Ishikawa (cell line): ENCODE results near the gene OR6A2.

Experiments
- CEBPB ChIP-seq: IDR thresholded peaks from 2 replicates; pipeline ENCODE4 v1.6.1; 2012
- CREB1 ChIP-seq: IDR thresholded peaks from 2 replicates; pipeline ENCODE4 v1.6.1; 2012; ENCODE audit warnings: low read depth
- EGR1 ChIP-seq: IDR thresholded peaks from 2 replicates; pipeline ENCODE4 v1.6.1; 2012
- EP300 ChIP-seq: IDR thresholded peaks from 2 replicates; pipeline ENCODE4 v1.6.1; 2012; ENCODE audit warnings: borderline replicate concordance
- FOXM1 ChIP-seq: IDR thresholded peaks from 2 replicates; pipeline ENCODE4 v1.6.1; 2012; ENCODE audit warnings: low read depth, borderline replicate concordance
- MAX ChIP-seq: IDR thresholded peaks from 2 replicates; pipeline ENCODE4 v1.6.1; 2012
- NFIC ChIP-seq: IDR thresholded peaks from 2 replicates; pipeline ENCODE4 v1.6.1; 2012
- RAD21 ChIP-seq: IDR thresholded peaks from 2 replicates; pipeline ENCODE4 v1.6.1; 2012; ENCODE audit warnings: low read depth
- REST ChIP-seq: IDR thresholded peaks from 2 replicates; pipeline ENCODE4 v1.6.1; 2012; ENCODE audit warnings: low read depth, mild to moderate bottlenecking
- TAF1 ChIP-seq: IDR thresholded peaks from 2 replicates; pipeline ENCODE4 v1.6.1; 2012; ENCODE audit warnings: low read depth, mild to moderate bottlenecking
- TCF12 ChIP-seq: IDR thresholded peaks from 2 replicates; pipeline ENCODE4 v1.6.1; 2012; ENCODE audit warnings: low read depth
- TEAD4 ChIP-seq: IDR thresholded peaks from 2 replicates; pipeline ENCODE4 v1.6.1; 2012
- USF1 ChIP-seq: IDR thresholded peaks from 2 replicates; pipeline ENCODE4 v1.6.1; 2012
- YY1 ChIP-seq: IDR thresholded peaks from 2 replicates; pipeline ENCODE4 v1.6.1; 2012; ENCODE audit warnings: low read depth
- ZBTB7A ChIP-seq: IDR thresholded peaks from 2 replicates; pipeline ENCODE4 v1.6.1; 2012; ENCODE audit warnings: low read depth

The OR6A2 gene

GRCh38 chr11:6745465-6746015 lies 53.9 kb downstream of the OR6A2 start:
- no peak for TF ChIP-seq EGR1
- no peak for TF ChIP-seq TAF1
- TF ChIP-seq MAX, result no peak
- TF ChIP-seq TEAD4, result no peak
- TF ChIP-seq REST, result no peak
- TF ChIP-seq CEBPB, result no peak
- no peak for TF ChIP-seq ZBTB7A
- no peak for TF ChIP-seq FOXM1
- no peak for TF ChIP-seq EP300
- TF ChIP-seq RAD21, result no peak
- TF ChIP-seq NFIC, result no peak

GRCh38 chr11:6745018-6745417 lies 54.5 kb downstream of the OR6A2 start:
- TF ChIP-seq NFIC, result no peak
- no peak for TF ChIP-seq YY1
- TF ChIP-seq EP300, result no peak
- no peak for TF ChIP-seq USF1
- TF ChIP-seq CEBPB, result no peak
- no peak for TF ChIP-seq ZBTB7A
- no peak for TF ChIP-seq TCF12
- no peak for TF ChIP-seq CREB1
- no peak for TF ChIP-seq REST
- no peak for TF ChIP-seq TEAD4
- TF ChIP-seq FOXM1, result no peak

GRCh38 chr11:6742260-6742659 lies 57.2 kb downstream of the OR6A2 start:
- no peak for TF ChIP-seq USF1
- TF ChIP-seq TEAD4, result no peak
- TF ChIP-seq EGR1, result no peak
- TF ChIP-seq CREB1, result no peak
- no peak for TF ChIP-seq CEBPB
- TF ChIP-seq TAF1, result no peak
- no peak for TF ChIP-seq RAD21
- TF ChIP-seq EP300, result no peak
- no peak for TF ChIP-seq TCF12
